HG03469 (cell line): Measurements from ENCODE around the gene NR1D2.
"Not testable (repeated sequence)": the region's sequence is repeated elsewhere in the genome, so short reads cannot be mapped to it uniquely, and the experiment has no call there.

Source experiments
- ATAC-seq: cut with Tn5 transposase; IDR thresholded peaks from one replicate; pipeline ENCODE4 v1.9.1; 2021; ENCODE audit warnings: mild to moderate bottlenecking, moderate library complexity, moderate number of reproducible peaks; ENCODE audit not compliant: unreplicated experiment

The NR1D2 gene

GRCh38 chr3:23944861-23945662, at the start of gene NR1D2:
Gene NR1D2, plus strand, starts transcription at chr3:23945286. Its CDS starts 293 bp downstream, at chr3:23945579.
- ATAC-seq: peak; percentile 33

DNA sequence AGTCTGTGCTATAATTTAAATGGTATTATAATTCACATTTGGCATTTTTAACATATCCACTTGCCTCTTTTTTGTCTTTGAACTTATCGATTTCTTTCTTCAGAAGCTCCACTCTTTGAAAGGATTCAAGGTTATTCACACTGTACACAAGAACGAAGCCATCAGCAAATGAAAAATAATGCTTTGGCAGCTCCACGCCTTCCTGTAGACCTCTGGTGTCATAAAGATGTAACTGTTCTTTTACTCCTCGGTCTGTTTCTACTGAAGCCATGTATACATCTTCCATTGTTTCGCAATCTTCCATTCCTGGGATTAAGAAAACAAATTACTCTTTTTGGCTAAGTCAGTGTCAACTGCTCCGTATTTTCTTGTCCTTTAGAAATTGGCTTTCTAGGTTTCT, 44.3 kb upstream of the NR1D2 start:
- no peak for ATAC-seq

- ATAC-seq: no peak
Observed at GRCh38 chr3:23904545-23904944, 40.5 kb upstream of the NR1D2 start.

GRCh38 chr3:23909341-23909740, 35.7 kb upstream of the NR1D2 start:
- ATAC-seq: no peak

GRCh38 chr3:23911397-23911796, 33.7 kb upstream of the NR1D2 start:
- ATAC-seq: no peak

DNA sequence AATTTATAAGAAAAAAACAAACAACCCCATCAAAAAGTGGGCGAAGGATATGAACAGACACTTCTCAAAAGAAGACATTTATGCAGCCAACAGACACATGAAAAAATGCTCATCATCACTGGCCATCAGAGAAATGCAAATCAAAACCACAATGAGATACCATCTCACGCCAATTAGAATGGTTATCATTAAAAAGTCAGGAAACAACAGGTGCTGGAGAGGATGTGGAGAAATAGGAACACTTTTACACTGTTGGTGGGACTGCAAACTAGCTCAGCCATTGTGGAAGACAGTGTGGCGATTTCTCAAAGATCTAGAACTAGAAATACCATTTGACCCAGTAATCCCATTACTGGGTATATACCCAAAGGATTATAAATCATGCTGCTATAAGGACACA, 32.8 kb upstream of the NR1D2 start:
- not testable (repeated sequence) for ATAC-seq

GRCh38 chr3:23913182-23913581, 31.9 kb upstream of the NR1D2 start:
- ATAC-seq: no peak

- ATAC-seq: no peak
Observed at GRCh38 chr3:23913873-23914743, 31.0 kb upstream of the NR1D2 start.

DNA sequence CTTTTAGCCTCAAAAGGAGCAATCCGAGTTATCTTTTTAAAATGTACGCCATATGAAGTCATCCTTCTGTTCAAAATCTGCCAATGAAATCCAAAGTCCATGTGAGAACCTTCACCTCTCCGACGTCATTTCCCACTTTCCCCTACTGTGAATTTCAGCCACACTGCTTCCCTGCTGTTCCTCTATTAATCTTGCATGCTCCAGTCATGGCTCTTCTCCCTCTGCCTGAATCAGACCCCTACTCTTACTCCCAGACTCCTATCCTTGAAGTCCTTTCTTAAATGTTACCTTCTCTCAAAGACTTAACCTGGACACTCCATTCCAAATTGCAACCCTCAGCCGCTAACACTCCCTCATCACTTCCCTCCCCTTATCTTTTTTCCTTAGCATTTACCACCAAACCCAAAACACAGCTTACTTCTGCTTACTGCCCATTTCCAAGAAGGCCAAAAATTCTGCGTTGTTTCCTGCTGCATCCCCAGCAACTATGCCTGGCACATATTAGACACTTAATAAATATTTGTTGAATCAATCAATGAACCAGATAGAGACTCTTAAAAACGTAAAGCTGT, 29.5 kb upstream of the NR1D2 start:
- ATAC-seq: no peak

DNA sequence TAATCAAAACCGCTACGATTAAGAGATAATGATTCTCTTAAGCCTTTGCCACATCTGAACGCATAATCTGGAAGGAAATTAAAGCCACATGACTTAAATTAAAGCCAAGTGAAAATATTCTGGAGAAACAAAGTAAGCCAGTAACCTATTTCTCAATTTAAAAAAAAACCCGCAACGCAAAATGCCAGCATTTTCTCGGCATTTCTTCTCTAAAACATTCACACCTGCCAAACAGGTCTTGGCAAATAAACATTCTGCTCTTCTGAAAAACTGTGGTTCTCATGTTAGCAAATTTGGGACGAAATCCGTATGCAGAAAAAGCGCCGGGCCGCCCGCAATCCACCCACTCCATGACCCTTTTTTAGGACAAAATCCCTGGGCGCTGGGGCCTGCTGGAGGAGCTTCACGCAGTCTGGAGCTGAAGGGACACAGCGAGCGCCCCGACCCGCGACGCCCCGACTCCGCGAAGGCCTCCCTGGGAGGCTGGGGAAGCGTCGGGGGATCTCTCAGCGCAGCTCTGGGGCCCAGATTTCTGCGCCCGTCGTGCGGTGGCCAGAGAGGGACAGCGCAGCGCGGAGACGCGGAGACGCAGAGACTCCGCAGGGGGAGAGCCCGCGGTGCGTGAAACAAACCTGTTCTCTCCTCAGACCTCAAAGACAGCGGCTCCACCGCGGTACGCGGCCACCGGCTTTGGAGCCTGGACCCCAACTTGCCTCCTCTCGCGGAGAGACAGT, 28.8 kb upstream of the NR1D2 start:
- peak; percentile 27 for ATAC-seq

DNA sequence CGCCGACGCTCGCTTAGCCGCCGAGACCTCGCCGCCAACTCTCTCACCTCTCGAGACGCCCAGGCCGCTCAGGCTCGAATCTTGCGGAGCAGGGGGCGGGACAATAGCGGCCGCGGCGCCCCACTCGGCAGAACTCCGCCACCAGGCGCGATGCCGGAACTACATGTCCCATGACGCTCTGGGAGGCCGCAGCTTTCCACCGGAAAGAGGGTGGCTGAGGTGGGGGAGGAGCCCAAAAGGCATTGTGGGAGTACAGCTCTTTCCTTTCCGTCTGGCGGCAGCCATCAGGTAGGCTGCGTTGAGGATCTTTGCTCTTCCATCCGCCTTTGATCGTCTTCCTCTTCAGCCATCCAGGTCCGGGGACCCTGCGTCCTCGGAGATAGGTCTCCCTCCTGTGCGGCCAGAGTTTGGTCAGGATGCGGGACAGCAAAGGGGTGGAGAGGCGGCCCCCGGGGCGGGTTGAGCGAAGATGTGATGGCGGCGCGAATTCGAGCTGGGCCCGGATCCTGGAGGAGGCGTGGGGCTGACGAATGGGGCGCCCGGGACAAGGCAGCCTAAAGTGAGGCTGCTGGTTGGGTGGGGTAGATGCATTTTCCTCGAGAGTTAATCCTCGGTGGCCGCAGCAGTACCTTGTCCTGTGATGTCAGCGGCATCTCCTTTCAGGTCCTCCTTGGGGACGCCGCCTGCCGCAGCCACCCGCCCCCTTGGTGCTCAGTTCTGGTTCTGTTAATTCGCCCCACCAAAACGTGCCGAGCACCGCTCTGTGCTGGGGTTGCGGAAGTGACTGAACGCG, 28.0 kb upstream of the NR1D2 start, which contains the start of the genes NKIRAS1 and RPL15:
Gene NKIRAS1 (minus strand): TSS at position 105 of the 793 bp plus-strand sequence. CDS start 6,086 bp downstream, outside the sequence.
Gene RPL15 (plus strand): TSS at position 247 of the 793 bp plus-strand sequence. CDS start 728 bp downstream, outside the sequence.
- ATAC-seq: peak; percentile 94

GRCh38 chr3:23917679-23918303, 27.3 kb upstream of the NR1D2 start:
- ATAC-seq: not testable (repeated sequence)

DNA sequence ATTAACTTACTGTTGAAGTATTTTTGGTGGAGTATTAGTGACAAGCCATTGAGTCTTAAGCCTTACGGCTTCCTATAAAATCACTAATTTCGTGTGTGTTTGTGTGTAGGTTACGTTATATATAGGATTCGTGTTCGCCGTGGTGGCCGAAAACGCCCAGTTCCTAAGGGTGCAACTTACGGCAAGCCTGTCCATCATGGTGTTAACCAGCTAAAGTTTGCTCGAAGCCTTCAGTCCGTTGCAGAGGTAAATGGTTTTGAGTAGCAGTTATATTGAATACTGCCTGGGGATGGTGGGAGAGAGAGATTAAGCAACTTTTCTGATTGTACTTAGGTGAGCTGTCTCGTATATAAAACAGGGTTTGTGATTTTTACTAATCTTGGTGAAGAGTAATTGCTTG, 26.8 kb upstream of the NR1D2 start:
- ATAC-seq: not testable (repeated sequence)

GRCh38 chr3:23919628-23920027, 25.5 kb upstream of the NR1D2 start:
- no peak for ATAC-seq

- ATAC-seq: no peak
Observed at GRCh38 chr3:23920151-23920655, 24.9 kb upstream of the NR1D2 start.

DNA sequence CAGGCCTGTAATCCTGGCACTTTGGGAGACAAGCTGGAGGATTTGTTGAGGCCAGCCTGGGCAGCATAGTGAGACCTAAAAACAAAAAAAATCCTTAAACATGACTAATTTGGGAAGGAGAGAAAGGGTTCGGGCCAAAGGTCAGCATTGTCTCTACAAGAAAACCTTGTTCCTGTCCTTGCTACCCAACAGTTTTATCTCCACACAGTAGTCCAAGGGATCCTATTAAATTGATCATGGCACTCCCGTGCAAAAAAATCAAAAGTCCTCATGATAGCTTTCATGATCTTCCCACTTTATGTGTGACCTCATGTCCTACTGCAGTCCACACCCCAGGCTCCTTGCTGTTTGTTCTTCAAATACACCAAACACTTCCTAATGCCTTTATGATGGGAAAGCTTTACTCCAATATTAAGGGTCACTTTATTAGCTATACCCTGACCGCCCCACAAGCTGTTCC, 24.0 kb upstream of the NR1D2 start:
- ATAC-seq: no peak

DNA sequence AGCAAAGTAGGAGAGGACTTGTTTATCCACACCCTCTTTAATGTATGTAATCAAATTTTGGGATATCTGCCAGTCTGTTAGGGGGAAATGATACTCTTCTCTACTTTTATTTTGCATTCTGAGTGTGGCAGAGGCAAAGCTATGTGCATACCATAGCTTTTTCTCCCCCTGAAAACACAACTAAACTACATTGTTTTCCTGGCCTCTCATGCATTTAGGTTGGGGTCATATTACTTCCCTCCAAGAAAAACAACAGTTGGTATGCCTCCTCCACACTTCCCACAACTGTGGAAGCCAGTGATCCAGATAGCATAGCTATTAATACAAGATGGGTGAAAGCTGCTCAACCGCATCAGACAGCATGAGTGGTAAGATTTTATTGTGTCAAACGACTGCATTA, 21.3 kb upstream of the NR1D2 start:
- no peak for ATAC-seq

DNA sequence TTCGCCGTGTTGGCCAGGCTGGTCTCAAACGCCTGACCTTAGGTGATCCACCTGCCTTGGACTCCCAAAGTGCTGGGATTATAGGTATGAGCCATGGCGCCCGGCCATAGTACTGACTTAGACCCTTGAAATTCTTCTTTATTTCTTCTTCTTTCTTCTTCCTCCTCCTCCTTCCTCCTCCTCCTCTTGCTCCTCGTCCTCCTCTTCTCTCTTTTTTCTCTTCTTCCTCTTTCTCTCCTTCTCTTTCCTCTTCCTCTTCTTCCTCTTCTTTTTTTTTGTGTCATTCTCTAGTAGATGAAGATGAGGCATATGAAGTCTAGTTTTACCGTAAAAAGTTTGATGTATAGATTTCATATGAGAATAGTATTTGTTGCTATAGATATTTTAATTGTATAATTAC, 18.8 kb upstream of the NR1D2 start:
- no peak for ATAC-seq

GRCh38 chr3:23926736-23927135, 18.4 kb upstream of the NR1D2 start:
- ATAC-seq: no peak
